ENCODE data around the gene CDKAL1. TPM values are rescaled to one million over a fixed set of nuclear protein-coding genes. Genes with fewer than 3 reads are reported as not detected.

The CDKAL1 gene
- total RNA-seq, 1 experiment from 2014 or later: 13.8 TPM

- DNase-seq: no peak
- no peaks in the 10 kb centered on the region for H3K27me3 ChIP-seq (ENCODE audit: low read length)
- no peak for ATAC-seq
Observed at GRCh38 chr6:20847904-20848303, 313.6 kb downstream of the CDKAL1 start.

DNA sequence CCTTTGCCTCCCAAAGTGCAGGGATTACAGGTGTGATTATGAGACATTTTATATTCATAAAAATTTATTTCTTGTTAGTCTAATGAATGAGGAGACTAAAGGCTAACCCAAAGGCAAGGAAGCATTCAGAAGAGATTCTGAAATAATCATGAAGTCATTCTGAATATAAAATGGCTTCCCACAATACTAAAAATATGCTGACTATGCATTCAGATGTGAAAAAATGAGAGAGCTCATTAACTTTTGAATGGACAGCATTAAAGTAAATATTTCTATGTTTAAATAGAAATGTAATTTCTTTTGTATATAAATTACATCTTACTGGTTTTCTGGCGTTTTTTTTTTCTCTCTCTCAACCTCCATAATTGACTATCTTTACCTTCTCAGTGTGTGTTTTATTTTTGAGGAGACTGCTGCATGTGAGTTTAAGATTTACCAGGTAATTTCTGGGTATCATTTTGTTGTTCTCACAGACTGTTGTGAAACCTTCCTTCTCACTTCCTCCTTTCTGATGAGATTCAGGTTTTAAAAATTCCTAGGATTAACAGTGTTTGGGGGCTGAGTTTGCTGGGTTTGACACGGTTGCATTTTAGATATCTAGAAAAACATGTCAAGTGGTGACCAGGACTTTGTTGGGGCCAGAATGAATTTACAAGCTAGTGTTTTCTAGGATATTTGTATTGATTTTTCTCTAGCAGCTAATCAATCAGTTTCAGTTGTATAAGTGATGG, 316.6 kb downstream of the CDKAL1 start:
- H3K27ac ChIP-seq (ENCODE audit: low read length): no peak overlapping the region
- TF ChIP-seq EZH2phosphoT487 (IDR thresholded peaks at IDR 0.05; ENCODE audit: borderline replicate concordance, low read length): no peak
- TF ChIP-seq, protein P1, sequence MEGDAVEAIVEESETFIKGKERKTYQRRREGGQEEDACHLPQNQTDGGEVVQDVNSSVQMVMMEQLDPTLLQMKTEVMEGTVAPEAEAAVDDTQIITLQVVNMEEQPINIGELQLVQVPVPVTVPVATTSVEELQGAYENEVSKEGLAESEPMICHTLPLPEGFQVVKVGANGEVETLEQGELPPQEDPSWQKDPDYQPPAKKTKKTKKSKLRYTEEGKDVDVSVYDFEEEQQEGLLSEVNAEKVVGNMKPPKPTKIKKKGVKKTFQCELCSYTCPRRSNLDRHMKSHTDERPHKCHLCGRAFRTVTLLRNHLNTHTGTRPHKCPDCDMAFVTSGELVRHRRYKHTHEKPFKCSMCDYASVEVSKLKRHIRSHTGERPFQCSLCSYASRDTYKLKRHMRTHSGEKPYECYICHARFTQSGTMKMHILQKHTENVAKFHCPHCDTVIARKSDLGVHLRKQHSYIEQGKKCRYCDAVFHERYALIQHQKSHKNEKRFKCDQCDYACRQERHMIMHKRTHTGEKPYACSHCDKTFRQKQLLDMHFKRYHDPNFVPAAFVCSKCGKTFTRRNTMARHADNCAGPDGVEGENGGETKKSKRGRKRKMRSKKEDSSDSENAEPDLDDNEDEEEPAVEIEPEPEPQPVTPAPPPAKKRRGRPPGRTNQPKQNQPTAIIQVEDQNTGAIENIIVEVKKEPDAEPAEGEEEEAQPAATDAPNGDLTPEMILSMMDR (conservative IDR thresholded peaks at IDR 0.05; ENCODE audit: low read depth, low read length): no peak
- no peak for TF ChIP-seq EZH2 (IDR thresholded peaks at IDR 0.05; ENCODE audit: low read length, unreplicated experiment)
- DNase-seq (no peak), ATAC-seq (no peak)
- ChIA-PET POLR2A (ENCODE audit: unreplicated experiment) (no interaction called here), CTCF (interaction anchor here (0.6 kb wide), 1 partner anchor 1512 kb away, joined by 3 read pairs; no protein-coding TSS in a partner anchor)
- H3K9me2 ChIP-seq (replicated peaks; ENCODE audit: low read length): no peaks in the 10 kb centered on the region
- peaks cover 3% of the 10 kb centered on the region; the same call in 1 of the 2 replicates for H3K4me1 ChIP-seq (ENCODE audit: insufficient read depth, low read length)
- no peaks in the 10 kb centered on the region for H3F3A ChIP-seq (ENCODE audit: low read length, unreplicated experiment)
- intact Hi-C loops (cut with micrococcal nuclease): no loop called here
- no peak overlapping the region for H3K9ac ChIP-seq (ENCODE audit: low read length)
- no peak overlapping the region for H3K4me3 ChIP-seq (ENCODE audit: low read length)
- H3K4me2 ChIP-seq (ENCODE audit: low read length): no peak overlapping the region
- no peaks in the 10 kb centered on the region for H4K20me1 ChIP-seq (ENCODE audit: low read length)
- no peaks in the 10 kb centered on the region for H3K27me3 ChIP-seq (ENCODE audit: low read length)
- no TSS peak for BruUV-seq (replicated peaks)
- H2AFZ ChIP-seq (ENCODE audit: low read length): no peak overlapping the region
- H3K36me3 ChIP-seq (ENCODE audit: low read depth, low read length): no peaks in the 10 kb centered on the region
- H3K9me3 ChIP-seq (ENCODE audit: low read length): no peaks in the 10 kb centered on the region
- H3K79me2 ChIP-seq (ENCODE audit: low read length): no peaks in the 10 kb centered on the region

More at GRCh38 chr6:20847904-20848303, 313.6 kb downstream of the CDKAL1 start:
- BruUV-seq (replicated peaks): no TSS peak
- intact Hi-C loops (cut with micrococcal nuclease): no loop called here
- Histone ChIP-seq H3K4me2 (ENCODE audit: low read length) (no peak overlapping the region), H3K36me3 (ENCODE audit: low read depth, low read length) (no peaks in the 10 kb centered on the region), H3K9ac (ENCODE audit: low read length) (no peak overlapping the region), H4K20me1 (ENCODE audit: low read length) (no peaks in the 10 kb centered on the region), H2AFZ (ENCODE audit: low read length) (no peak overlapping the region), H3K9me2 (replicated peaks; ENCODE audit: low read length) (no peaks in the 10 kb centered on the region), H3K4me1 (ENCODE audit: insufficient read depth, low read length) (peaks cover 3% of the 10 kb centered on the region; the same call in 1 of the 2 replicates), H3K27ac (ENCODE audit: low read length) (no peak overlapping the region), H3K4me3 (ENCODE audit: low read length) (no peak overlapping the region), H3K9me3 (ENCODE audit: low read length) (no peaks in the 10 kb centered on the region), H3K79me2 (ENCODE audit: low read length) (no peaks in the 10 kb centered on the region), H3F3A (ENCODE audit: low read length, unreplicated experiment) (no peaks in the 10 kb centered on the region)
- POLR2A ChIA-PET (ENCODE audit: unreplicated experiment): no interaction called here
- TF ChIP-seq EZH2 (IDR thresholded peaks at IDR 0.05; ENCODE audit: low read length, unreplicated experiment): no peak
- no peak for TF ChIP-seq EZH2phosphoT487 (IDR thresholded peaks at IDR 0.05; ENCODE audit: borderline replicate concordance, low read length)
- CTCF ChIA-PET: no interaction called here

GRCh38 chr6:20851795-20852194, 317.5 kb downstream of the CDKAL1 start:
- intact Hi-C loops (cut with micrococcal nuclease): no loop called here
- Histone ChIP-seq H2AFZ (ENCODE audit: low read length) (no peak overlapping the region), H3K9me3 (ENCODE audit: low read length) (no peaks in the 10 kb centered on the region), H3K27ac (ENCODE audit: low read length) (no peak overlapping the region), H3K27me3 (ENCODE audit: low read length) (no peaks in the 10 kb centered on the region), H3F3A (ENCODE audit: low read length, unreplicated experiment) (no peaks in the 10 kb centered on the region), H3K36me3 (ENCODE audit: low read depth, low read length) (no peaks in the 10 kb centered on the region), H3K4me2 (ENCODE audit: low read length) (no peak overlapping the region), H3K79me2 (ENCODE audit: low read length) (no peaks in the 10 kb centered on the region), H3K4me1 (ENCODE audit: insufficient read depth, low read length) (peaks cover under 1% of the 10 kb centered on the region; the same call in 1 of the 2 replicates), H3K9ac (ENCODE audit: low read length) (no peak overlapping the region), H3K9me2 (replicated peaks; ENCODE audit: low read length) (no peaks in the 10 kb centered on the region), H4K20me1 (ENCODE audit: low read length) (no peaks in the 10 kb centered on the region), H3K4me3 (ENCODE audit: low read length) (no peak overlapping the region)
- no peak for DNase-seq
- no TSS peak for BruUV-seq (replicated peaks)
- POLR2A ChIA-PET (ENCODE audit: unreplicated experiment): no interaction called here
- ATAC-seq: no peak
- no peak for TF ChIP-seq EZH2phosphoT487 (IDR thresholded peaks at IDR 0.05; ENCODE audit: borderline replicate concordance, low read length)
- no peak for TF ChIP-seq EZH2 (IDR thresholded peaks at IDR 0.05; ENCODE audit: low read length, unreplicated experiment)
- TF ChIP-seq, protein P1 (conservative IDR thresholded peaks at IDR 0.05; ENCODE audit: low read depth, low read length): no peak
- CTCF ChIA-PET: no interaction called here
